ENCODE data around the gene TTLL11. TPM values are rescaled to one million over a fixed set of nuclear protein-coding genes. Genes with fewer than 3 reads are reported as not detected.

TTLL11 gene
- polyA plus RNA-seq, 1 donor (not counting 4 experiments of a cell fraction or from before 2014, with no cell fraction given) = 8.0 TPM

GRCh38 chr9:121851641-121852091, 241.4 kb downstream of the TTLL11 start:
- H3K27me3 ChIP-seq (ENCODE audit: control insufficient read depth, extremely low read depth, insufficient read depth, low read length) = no peaks in the 10 kb centered on the region
- no peaks in the 10 kb centered on the region for H3K9me3 ChIP-seq (ENCODE audit: control insufficient read depth, low read depth, low read length)
- H3K4me1 ChIP-seq (ENCODE audit: control insufficient read depth, extremely low read depth, insufficient read depth, low read length) = no peaks in the 10 kb centered on the region
- no peak overlapping the region for H2AFZ ChIP-seq (ENCODE audit: control insufficient read depth, low read length)
- H3K27ac ChIP-seq (ENCODE audit: control insufficient read depth, insufficient read depth, low read length) = no peak overlapping the region
- H3K9ac ChIP-seq (ENCODE audit: control insufficient read depth, extremely low read depth, insufficient read depth, low read length) = no peak overlapping the region
- H4K20me1 ChIP-seq (ENCODE audit: control insufficient read depth, extremely low read depth, insufficient read depth, low read length) = no peaks in the 10 kb centered on the region
- dilution Hi-C loops (cut with MboI; ENCODE audit: extremely low pct_ligation_motif_present, low sequenced_read_pairs) = no loop called here
- peaks cover 2 to 3% of the 10 kb centered on the region in 2 experiments for H3K36me3 ChIP-seq (ENCODE audit: control insufficient read depth in 2 of 2, extremely low read depth in 1 of 2, insufficient read depth in 2 of 2, low read length in 2 of 2)
- no peak overlapping the region for H3K4me2 ChIP-seq (ENCODE audit: control insufficient read depth, extremely low read depth, insufficient read depth, low read depth, low read length)
- no peaks in the 10 kb centered on the region for H3K9me1 ChIP-seq (ENCODE audit: control insufficient read depth, extremely low read depth, insufficient read depth, low read length)
- H3K79me2 ChIP-seq (ENCODE audit: control insufficient read depth, insufficient read depth, low read length) = no peaks in the 10 kb centered on the region
- no peak for FAIRE-seq
- no peak for DNase-seq (ENCODE audit: low read depth, low spot score)
- TF ChIP-seq CTCF (optimal IDR thresholded peaks at IDR 0.05 in 1 of 3, IDR thresholded peaks at IDR 0.05 in 1 of 3, conservative IDR thresholded peaks at IDR 0.05 in 1 of 3; ENCODE audit: extremely low read depth in 1 of 3, insufficient read depth in 2 of 3, low read length in 3 of 3) (no peak), EZH2 (IDR thresholded peaks at IDR 0.05; ENCODE audit: low read length) (no peak)
- no peak overlapping the region for H3K4me3 ChIP-seq (ENCODE audit: control insufficient read depth in 2 of 3, extremely low read depth in 1 of 3, insufficient read depth in 2 of 3, low read depth in 1 of 3, low read length in 3 of 3)

- Histone ChIP-seq H4K20me1 (ENCODE audit: control insufficient read depth, extremely low read depth, insufficient read depth, low read length) (no peaks in the 10 kb centered on the region), H3K9me1 (ENCODE audit: control insufficient read depth, extremely low read depth, insufficient read depth, low read length) (no peaks in the 10 kb centered on the region), H2AFZ (ENCODE audit: control insufficient read depth, low read length) (no peak overlapping the region), H3K27ac (ENCODE audit: control insufficient read depth, insufficient read depth, low read length) (no peak overlapping the region), H3K36me3 (ENCODE audit: control insufficient read depth in 2 of 2, extremely low read depth in 1 of 2, insufficient read depth in 2 of 2, low read length in 2 of 2) (peaks cover 0 to 2% of the 10 kb centered on the region in 2 experiments), H3K4me3 (ENCODE audit: control insufficient read depth in 2 of 3, extremely low read depth in 1 of 3, insufficient read depth in 2 of 3, low read depth in 1 of 3, low read length in 3 of 3) (no peak overlapping the region), H3K4me2 (ENCODE audit: control insufficient read depth, extremely low read depth, insufficient read depth, low read depth, low read length) (no peak overlapping the region), H3K9me3 (ENCODE audit: control insufficient read depth, low read depth, low read length) (no peaks in the 10 kb centered on the region), H3K9ac (ENCODE audit: control insufficient read depth, extremely low read depth, insufficient read depth, low read length) (no peak overlapping the region), H3K27me3 (ENCODE audit: control insufficient read depth, extremely low read depth, insufficient read depth, low read length) (no peaks in the 10 kb centered on the region), H3K4me1 (ENCODE audit: control insufficient read depth, extremely low read depth, insufficient read depth, low read length) (no peaks in the 10 kb centered on the region), H3K79me2 (ENCODE audit: control insufficient read depth, insufficient read depth, low read length) (no peaks in the 10 kb centered on the region)
- DNase-seq (ENCODE audit: low read depth, low spot score) (no peak), FAIRE-seq (no peak)
- dilution Hi-C loops (cut with MboI; ENCODE audit: extremely low pct_ligation_motif_present, low sequenced_read_pairs) = no loop called here
- no peak for TF ChIP-seq CTCF (optimal IDR thresholded peaks at IDR 0.05 in 1 of 3, IDR thresholded peaks at IDR 0.05 in 1 of 3, conservative IDR thresholded peaks at IDR 0.05 in 1 of 3; ENCODE audit: extremely low read depth in 1 of 3, insufficient read depth in 2 of 3, low read length in 3 of 3)
Observed at GRCh38 chr9:121850366-121850765, 242.7 kb downstream of the TTLL11 start.

Measured in keratinocyte (primary cell).